ENCODE measurements around the gene RASAL1. TPM values are rescaled to one million over a fixed set of nuclear protein-coding genes. Genes with fewer than 3 reads are reported as not detected.

Gene RASAL1
- total and polyA plus RNA-seq, 2 experiments from 2014 or later, result 0.24 to 0.33 TPM

- peaks cover 14% of the 10 kb centered on the region for H3K4me1 ChIP-seq (ENCODE audit: low read depth)
- no peak for TF ChIP-seq CTCF (IDR thresholded peaks at IDR 0.05; ENCODE audit: low read depth, low read length)
- no peak overlapping the region for H3K4me3 ChIP-seq
- peaks cover 13% of the 10 kb centered on the region for H3K36me3 ChIP-seq
- H3K9me3 ChIP-seq (ENCODE audit: low read depth), result no peaks in the 10 kb centered on the region
- no peaks in the 10 kb centered on the region for H3K27me3 ChIP-seq
- H3K27ac ChIP-seq, result no peak overlapping the region
- no peak for DNase-seq (ENCODE audit: low read depth in 1 of 2, low spot score in 1 of 2)
These were observed 30.2 kb upstream of the RASAL1 start for GRCh38 chr12:113165521-113166450.

GRCh38 chr12:113164014-113164413 is 28.5 kb upstream of the RASAL1 start:
- H3K27me3 ChIP-seq, result no peaks in the 10 kb centered on the region
- no peak for TF ChIP-seq CTCF (IDR thresholded peaks at IDR 0.05; ENCODE audit: low read depth, low read length)
- no peak for DNase-seq (ENCODE audit: low read depth in 1 of 2, low spot score in 1 of 2)
- peaks cover 10% of the 10 kb centered on the region for H3K36me3 ChIP-seq
- H3K9me3 ChIP-seq (ENCODE audit: low read depth), result no peaks in the 10 kb centered on the region
- no peak overlapping the region for H3K27ac ChIP-seq
- no peak overlapping the region for H3K4me3 ChIP-seq
- H3K4me1 ChIP-seq (ENCODE audit: low read depth), result peaks cover 14% of the 10 kb centered on the region

- no peak for DNase-seq (ENCODE audit: low read depth in 1 of 2, low spot score in 1 of 2)
- Histone ChIP-seq H3K4me3 (no peak overlapping the region), H3K27me3 (no peaks in the 10 kb centered on the region), H3K4me1 (ENCODE audit: low read depth) (peaks cover 14% of the 10 kb centered on the region), H3K27ac (no peak overlapping the region), H3K36me3 (peaks cover 7% of the 10 kb centered on the region), H3K9me3 (ENCODE audit: low read depth) (no peaks in the 10 kb centered on the region)
- no peak for TF ChIP-seq CTCF (IDR thresholded peaks at IDR 0.05; ENCODE audit: low read depth, low read length)
These were observed 27.4 kb upstream of the RASAL1 start for GRCh38 chr12:113163030-113163360.

GRCh38 chr12:113162102-113163029 is 26.8 kb upstream of the RASAL1 start:
- Histone ChIP-seq H3K27me3 (no peaks in the 10 kb centered on the region), H3K27ac (peak overlapping the region; percentile 51), H3K9me3 (ENCODE audit: low read depth) (no peaks in the 10 kb centered on the region), H3K4me3 (no peak overlapping the region), H3K4me1 (ENCODE audit: low read depth) (peaks cover 14% of the 10 kb centered on the region), H3K36me3 (peaks cover 7% of the 10 kb centered on the region)
- DNase-seq (ENCODE audit: low read depth in 1 of 2, low spot score in 1 of 2), result peak; percentile 56 to 80
- TF ChIP-seq CTCF (IDR thresholded peaks at IDR 0.05; ENCODE audit: low read depth, low read length), result no peak

GRCh38 chr12:113161415-113162016 is 26.0 kb upstream of the RASAL1 start:
- TF ChIP-seq CTCF (IDR thresholded peaks at IDR 0.05; ENCODE audit: low read depth, low read length), result no peak
- Histone ChIP-seq H3K27me3 (peaks cover 4% of the 10 kb centered on the region), H3K9me3 (ENCODE audit: low read depth) (no peaks in the 10 kb centered on the region), H3K4me3 (no peak overlapping the region), H3K27ac (peak overlapping the region; percentile 51), H3K4me1 (ENCODE audit: low read depth) (peaks cover 14% of the 10 kb centered on the region), H3K36me3 (peaks cover 7% of the 10 kb centered on the region)
- DNase-seq (ENCODE audit: low read depth in 1 of 2, low spot score in 1 of 2), result peak in 1 of 2 donors; percentile 58

Measured in cardiac muscle cell (in vitro differentiated cells and primary cell).